GM13976 (cell line): ENCODE results near the gene MFSD12.

Experiments used
- DNase-seq: peaks from one replicate; pipeline ENCODE4 v3.0.0; 2012; ENCODE audit warnings: low spot score
- CTCF ChIP-seq: IDR thresholded peaks from 2 replicates; pipeline ENCODE4 v1.5.1; 2012; ENCODE audit warnings: borderline replicate concordance, mild to moderate bottlenecking; ENCODE audit not compliant: insufficient read depth; ENCODE audit errors: extremely low read depth, missing control alignments, control extremely low read depth
- in situ Hi-C: fragments of 300-500 bp; cut with MboI; formaldehyde crosslinking; loops from one replicate; pipeline ENCODE4 v1.12.0; 2022; ENCODE audit warnings: low sequenced_read_pairs, mixed read lengths, inconsistent platforms; ENCODE audit not compliant: unreplicated experiment

MFSD12 gene

DNA sequence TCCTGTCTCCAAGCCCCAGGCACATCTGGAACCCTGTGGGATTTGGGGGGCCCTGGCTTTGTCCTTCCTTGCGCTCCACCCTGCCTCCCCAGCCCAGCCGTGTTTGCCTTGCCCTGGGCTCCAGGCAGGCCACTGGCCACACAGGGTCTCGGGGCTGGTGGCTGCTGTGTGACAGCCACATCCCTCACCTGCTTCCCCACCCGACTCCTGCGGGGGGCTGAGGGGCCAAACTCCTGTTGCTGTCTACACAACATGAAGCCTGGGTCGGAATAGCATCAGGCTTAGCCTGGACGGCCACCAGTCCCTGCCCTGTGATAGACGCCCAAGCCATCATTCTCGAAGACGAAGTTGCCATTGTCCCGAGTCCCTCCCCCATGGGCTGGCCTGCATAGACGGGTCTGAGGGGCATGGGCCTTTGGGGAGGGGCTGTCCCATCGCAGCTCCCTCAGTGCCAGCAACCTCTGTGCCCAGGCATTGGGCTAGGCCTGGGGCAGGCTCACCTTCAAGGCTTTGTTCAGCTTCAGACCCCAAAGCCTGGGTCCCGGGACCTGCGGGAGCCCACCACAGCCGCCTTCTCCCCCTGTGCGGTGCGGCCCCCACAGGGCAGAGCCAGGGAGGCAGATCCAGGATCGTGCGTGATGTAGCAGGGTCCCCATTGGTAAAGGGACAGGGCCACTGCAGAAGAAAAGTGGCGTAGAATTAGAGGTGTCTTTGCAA, 33.9 kb downstream of the MFSD12 start:
- DNase-seq: no peak
- TF ChIP-seq CTCF: no peak
- in situ Hi-C loops: no loop called here

- DNase-seq: no peak
- no peak for TF ChIP-seq CTCF
- in situ Hi-C loops: no loop called here
These were observed 34.7 kb downstream of the MFSD12 start for GRCh38 chr19:3522421-3523360.

DNA sequence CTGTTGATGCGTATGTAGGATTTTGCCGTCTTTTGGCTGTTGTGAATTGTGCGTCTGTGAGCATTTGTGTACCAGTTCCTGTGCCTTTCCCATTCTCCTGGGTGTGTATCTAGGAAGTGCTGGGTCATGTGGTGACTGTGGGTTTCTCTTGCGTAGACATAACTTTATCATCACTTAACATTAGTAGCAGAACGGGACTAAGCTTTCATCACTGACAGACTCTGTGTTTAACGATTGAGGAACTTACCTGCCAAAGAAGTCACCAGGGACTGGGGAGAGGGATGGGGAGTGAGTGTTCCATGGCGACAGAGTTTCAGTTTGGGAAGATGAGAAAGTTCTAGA, 36.3 kb downstream of the MFSD12 start:
- in situ Hi-C loops: no loop called here
- no peak for DNase-seq
- TF ChIP-seq CTCF: no peak

- in situ Hi-C loops: no loop called here
- TF ChIP-seq CTCF: no peak
- no peak for DNase-seq
These were observed 37.0 kb downstream of the MFSD12 start for GRCh38 chr19:3520166-3521103.

GRCh38 chr19:3519126-3519525, 38.3 kb downstream of the MFSD12 start:
- in situ Hi-C loops: no loop called here
- DNase-seq: no peak
- TF ChIP-seq CTCF: no peak

DNA sequence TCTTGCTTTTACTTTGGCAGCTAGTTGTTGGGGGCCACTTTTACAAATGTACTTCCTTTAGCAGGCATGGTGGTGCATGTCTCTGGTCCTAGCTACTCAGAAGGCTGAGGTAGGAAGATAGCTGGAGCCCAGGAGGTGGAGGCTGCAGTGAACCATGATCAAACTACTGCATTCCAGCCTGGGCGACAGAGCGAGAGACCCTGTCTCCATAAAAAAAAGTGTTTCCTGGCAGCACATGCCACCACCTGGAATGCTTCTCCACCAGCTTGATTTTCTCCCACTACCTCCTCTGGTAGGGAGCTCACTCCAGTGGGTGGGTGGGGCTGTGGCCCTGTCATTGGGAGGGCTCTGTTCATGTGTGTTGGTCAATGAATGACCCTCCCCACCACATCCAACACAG, 38.7 kb downstream of the MFSD12 start:
- no peak for TF ChIP-seq CTCF
- in situ Hi-C loops: no loop called here
- DNase-seq: no peak
